GM18526 (cell line): Measurements from ENCODE around the gene ARL2.
A peak's percentile ranks its signal among the peaks of the same experiment; 100 is the strongest.

Experiments
- POLR2A ChIP-seq: IDR thresholded peaks from 3 replicates; pipeline ENCODE4 v1.6.1; 2011; ENCODE audit not compliant: insufficient read length; ENCODE audit errors: extremely low read depth

Gene ARL2

DNA sequence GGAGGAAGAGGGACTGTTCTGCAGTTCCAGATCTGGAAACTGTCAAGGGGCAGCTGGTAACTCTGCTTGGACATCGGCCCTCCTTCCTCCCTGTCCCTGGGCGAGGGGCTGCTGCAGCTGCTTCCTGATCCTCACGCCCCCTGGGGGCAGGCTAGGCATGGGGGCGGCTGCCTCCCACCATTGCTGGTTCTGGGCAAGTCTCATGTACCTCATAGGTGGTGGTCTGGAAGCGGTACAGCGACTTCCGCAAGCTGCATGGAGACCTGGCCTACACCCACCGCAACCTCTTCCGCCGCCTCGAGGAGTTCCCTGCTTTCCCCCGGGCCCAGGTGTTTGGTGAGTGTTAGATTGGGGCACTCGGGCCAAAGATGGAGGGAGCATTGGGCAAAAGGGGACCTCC, 18.3 kb downstream of the ARL2 start:
- no peak for TF ChIP-seq POLR2A

GRCh38 chr11:65034423-65034822, 20.5 kb downstream of the ARL2 start:
- no peak for TF ChIP-seq POLR2A

GRCh38 chr11:65035579-65035978, 21.6 kb downstream of the ARL2 start:
- no peak for TF ChIP-seq POLR2A

DNA sequence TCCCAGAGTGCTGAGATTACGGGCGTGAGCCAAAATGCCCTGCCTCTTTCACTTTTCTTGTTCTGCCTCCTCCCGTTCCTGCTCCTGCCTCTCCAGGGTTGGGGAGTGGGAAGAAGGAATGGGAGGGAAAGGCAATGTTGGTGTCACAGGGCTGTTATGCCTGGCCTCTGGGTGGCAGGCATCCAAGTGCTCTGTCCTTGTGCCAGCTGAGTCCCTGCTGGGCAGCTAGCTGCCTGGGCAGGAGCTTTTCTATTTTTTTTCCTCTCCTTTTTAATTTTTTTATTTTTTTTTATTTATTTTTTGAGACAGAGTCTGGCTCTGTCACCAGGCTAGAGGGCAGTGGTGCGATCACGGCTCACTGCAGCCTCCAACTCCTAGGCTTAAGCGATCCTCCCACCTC, 23.0 kb downstream of the ARL2 start:
- no peak for TF ChIP-seq POLR2A

DNA sequence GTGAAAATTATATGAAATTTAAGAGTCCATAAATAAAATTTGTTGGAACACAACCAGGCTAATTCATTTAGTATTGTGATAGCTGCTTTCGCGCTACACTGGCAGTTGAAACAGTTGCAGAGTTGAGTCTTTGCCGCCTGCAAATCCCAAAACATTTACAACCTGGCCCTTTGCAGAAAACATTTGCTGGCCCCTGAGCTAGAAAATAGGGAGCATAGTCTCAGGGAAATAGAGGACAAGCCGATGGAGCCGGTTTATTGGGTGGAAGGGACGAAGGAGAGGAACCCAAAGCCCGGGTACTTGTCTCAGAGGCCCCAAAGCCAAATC, 26.5 kb downstream of the ARL2 start:
- no peak for TF ChIP-seq POLR2A

DNA sequence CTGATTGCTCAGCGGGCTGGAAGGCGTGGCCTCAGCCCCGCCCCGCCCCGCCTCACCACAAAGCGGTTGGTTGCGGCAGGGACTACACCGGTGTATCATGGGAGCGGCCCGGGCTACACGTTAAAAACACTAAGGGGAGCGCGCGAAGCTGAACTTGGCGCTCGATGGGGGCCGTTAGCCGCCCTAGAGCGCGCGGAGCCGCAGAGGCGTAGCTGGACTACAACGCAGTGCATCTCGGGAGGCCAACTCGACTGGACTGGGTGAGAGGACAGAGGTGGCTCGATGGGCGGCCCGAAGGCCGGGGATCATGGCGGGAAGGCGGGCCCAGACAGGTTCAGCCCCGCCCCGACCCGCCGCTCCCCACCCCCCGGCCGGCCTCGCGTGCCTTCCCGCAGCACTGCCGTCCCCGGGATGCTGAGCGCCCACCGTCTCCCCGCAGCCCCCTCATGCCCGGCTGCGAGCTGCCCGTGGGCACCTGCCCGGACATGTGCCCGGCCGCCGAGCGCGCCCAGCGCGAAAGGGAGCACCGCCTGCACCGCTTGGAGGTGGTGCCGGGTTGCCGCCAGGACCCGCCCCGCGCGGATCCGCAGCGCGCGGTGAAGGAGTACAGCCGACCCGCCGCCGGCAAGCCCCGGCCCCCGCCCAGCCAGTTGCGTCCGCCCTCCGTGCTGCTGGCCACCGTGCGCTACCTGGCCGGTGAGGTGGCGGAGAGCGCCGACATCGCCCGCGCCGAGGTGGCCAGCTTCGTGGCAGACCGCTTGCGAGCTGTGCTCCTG, 27.1 kb downstream of the ARL2 start, which contains the start of gene SAC3D1:
TSS of gene SAC3D1 (plus strand) at position 364 of the 776 bp plus-strand sequence. CDS start at position 447, 83 bp downstream.
- TF ChIP-seq POLR2A = peak; percentile 46

GRCh38 chr11:65042891-65043290, 28.9 kb downstream of the ARL2 start:
- no peak for TF ChIP-seq POLR2A

DNA sequence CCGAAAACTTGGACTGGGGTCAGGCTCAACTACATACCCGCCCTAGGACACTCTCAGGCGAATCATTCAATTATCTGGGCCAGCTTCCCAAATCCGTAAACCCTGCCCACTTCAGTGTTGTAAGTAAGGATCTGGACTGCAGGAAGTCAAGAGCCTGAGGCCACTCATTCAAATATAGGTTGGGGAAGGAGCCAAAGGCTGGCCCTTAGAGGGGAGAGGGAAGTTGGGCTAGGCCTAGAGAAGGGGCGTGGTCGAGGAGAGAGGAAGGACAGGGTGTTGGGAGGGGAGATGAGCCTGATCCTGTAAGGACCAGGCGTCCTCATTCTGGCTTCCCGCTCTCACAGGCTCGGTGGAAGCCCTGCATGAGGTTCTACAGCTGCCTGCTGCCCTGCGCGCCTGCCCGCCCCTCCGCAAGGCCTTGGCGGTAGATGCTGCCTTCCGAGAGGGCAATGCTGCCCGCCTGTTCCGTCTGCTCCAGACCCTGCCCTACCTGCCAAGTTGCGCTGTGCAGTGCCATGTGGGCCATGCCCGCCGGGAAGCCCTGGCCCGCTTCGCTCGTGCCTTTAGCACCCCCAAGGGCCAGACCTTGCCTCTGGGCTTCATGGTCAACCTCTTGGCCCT, 30.0 kb downstream of the ARL2 start:
- TF ChIP-seq POLR2A = no peak

DNA sequence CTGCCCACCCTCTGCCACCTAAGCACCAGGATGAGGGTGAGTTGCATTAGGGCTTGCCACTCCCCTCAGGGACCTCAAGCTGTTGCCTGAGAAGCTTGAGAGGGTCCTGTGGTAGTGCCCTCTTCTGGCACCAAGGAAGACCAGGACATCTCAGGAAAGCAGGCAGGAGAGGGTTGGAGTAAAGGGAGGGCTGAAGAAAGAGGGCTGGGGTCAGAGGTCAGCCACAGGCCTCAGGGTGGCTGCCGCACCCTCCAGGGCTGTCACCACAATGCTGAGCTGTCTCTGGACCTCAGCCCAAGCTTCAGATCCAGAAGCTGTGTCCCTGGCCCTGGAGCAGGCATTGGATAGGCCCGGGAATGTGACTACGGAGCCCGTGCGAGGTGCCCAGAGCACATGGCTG, 31.1 kb downstream of the ARL2 start:
- TF ChIP-seq POLR2A = no peak

- no peak for TF ChIP-seq POLR2A
These were observed 31.8 kb downstream of the ARL2 start for GRCh38 chr11:65045728-65046127.

GRCh38 chr11:65047581-65048422, 33.8 kb downstream of the ARL2 start:
- no peak for TF ChIP-seq POLR2A

DNA sequence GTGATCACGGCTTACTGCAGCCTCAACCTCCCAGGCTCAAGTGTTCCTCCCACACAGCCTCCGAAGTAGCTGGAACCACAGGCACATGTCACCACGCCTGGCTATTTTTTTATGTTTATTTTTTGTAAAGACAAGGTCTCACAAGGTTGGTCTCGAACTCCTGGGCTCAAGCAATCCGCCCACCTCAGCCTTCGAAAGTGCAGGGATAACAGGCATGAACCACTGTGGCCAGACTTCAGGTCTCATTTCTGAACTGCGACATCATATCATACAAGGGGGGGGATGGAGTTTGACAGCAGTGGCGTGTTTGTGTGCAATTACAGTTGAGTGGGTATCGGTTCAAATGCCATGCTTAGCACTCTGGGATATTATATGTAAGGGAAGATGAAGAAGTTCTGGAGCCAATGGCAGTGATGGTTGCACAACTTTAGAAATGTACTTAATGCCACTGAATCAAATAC, 37.5 kb downstream of the ARL2 start:
- TF ChIP-seq POLR2A = no peak

DNA sequence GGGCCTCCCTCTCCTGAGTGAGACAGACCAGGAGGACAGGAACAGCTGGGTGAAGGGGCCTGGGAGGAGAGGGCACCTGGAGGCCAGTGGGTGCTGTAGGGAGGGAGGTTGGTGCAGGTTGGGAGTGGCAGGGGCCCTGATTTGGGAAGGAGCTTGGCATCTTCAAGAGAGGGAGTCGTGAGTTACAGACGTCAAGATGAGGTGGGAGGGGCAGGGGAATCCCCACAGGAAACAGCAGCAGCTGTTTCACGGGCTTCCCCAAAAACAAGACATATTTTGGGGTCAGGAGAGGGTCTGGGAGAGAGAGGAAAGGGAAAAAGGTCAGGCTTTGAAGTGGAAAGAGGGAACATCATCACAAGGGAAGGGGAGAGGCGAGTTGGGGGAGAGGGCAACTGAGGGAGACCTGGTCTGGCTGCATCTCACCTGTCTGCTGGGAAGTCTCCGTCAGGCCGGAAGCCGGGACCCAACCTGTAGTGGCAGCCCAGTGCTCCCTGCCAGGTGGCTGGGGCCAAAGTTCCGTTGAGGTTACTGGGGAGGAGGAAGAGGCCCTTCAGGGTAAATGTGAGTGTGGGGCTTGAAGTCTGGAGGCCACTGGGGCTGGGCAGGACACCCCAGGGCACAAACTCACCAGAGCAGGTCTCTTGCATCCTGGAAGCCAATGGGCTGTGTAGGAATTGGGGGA, 40.0 kb downstream of the ARL2 start:
- no peak for TF ChIP-seq POLR2A

GRCh38 chr11:65055538-65055937, 41.6 kb downstream of the ARL2 start:
- TF ChIP-seq POLR2A = no peak

DNA sequence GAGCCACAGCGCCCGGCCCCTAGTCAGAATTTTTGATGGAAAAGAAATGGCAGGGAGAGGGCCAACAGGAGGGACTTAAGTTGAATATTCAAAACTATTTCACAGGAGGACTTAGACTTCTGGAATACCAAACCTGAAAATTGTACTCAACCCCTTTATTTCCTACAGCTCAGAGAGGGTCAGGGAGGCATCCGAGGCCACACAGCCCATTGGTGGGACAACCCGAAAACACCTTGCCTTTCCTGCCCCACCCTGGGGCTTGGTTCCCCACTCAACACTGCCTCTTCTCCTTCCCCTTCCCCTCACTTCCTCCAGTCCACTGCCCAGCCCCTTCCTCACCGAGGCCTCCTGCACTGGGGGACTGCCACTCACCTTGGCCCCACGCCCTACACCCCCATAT, 43.0 kb downstream of the ARL2 start:
- no peak for TF ChIP-seq POLR2A
